Activated CD8-positive, alpha-beta memory T cell treated with anti-CD3 and anti-CD28 coated beads, Interleukin-2, amount 50 U/mL, for 4 hours (primary cell): ENCODE results near the gene KLF7.
A peak's percentile ranks its signal among the peaks of the same experiment; 100 is the strongest.

ENCODE experiments used
- DNase-seq: peaks from one replicate; pipeline ENCODE4 v3.0.0-alpha.2; 2020

The KLF7 gene

GRCh38 chr2:207088839-207089238 lies 76.9 kb downstream of the KLF7 start:
- no peak for DNase-seq

- no peak for DNase-seq
Observed at GRCh38 chr2:207088276-207088675, 77.5 kb downstream of the KLF7 start.

- DNase-seq = no peak
Observed at GRCh38 chr2:207087046-207087902, 78.5 kb downstream of the KLF7 start.

GRCh38 chr2:207086136-207086535 lies 79.6 kb downstream of the KLF7 start:
- DNase-seq = no peak

- DNase-seq = no peak
Observed at GRCh38 chr2:207085110-207085509, 80.6 kb downstream of the KLF7 start.

GRCh38 chr2:207083361-207084110 lies 82.2 kb downstream of the KLF7 start:
- DNase-seq = no peak

- DNase-seq = no peak
Observed at GRCh38 chr2:207082619-207083018, 83.1 kb downstream of the KLF7 start.

- no peak for DNase-seq
Observed at GRCh38 chr2:207078186-207078798, 87.5 kb downstream of the KLF7 start.

- DNase-seq = no peak
Observed at GRCh38 chr2:207077266-207077665, 88.5 kb downstream of the KLF7 start.

GRCh38 chr2:207075456-207075855 lies 90.3 kb downstream of the KLF7 start:
- DNase-seq = no peak

GRCh38 chr2:207073801-207074678 lies 91.7 kb downstream of the KLF7 start:
- peak; percentile 20 for DNase-seq

GRCh38 chr2:207073412-207073800 lies 92.3 kb downstream of the KLF7 start:
- DNase-seq = no peak

- DNase-seq = no peak
Observed at GRCh38 chr2:207072571-207072970, 93.2 kb downstream of the KLF7 start.

GRCh38 chr2:207071820-207072219 lies 93.9 kb downstream of the KLF7 start:
- DNase-seq = no peak

- DNase-seq = no peak
Observed at GRCh38 chr2:207067473-207067872, 98.3 kb downstream of the KLF7 start.

- no peak for DNase-seq
Observed at GRCh38 chr2:207066791-207067460, 98.8 kb downstream of the KLF7 start.

GRCh38 chr2:207066166-207066565 lies 99.6 kb downstream of the KLF7 start:
- DNase-seq = no peak

GRCh38 chr2:207064128-207064690 lies 101.5 kb downstream of the KLF7 start:
- no peak for DNase-seq

- no peak for DNase-seq
Observed at GRCh38 chr2:207061181-207061580, 104.6 kb downstream of the KLF7 start.

GRCh38 chr2:207055257-207055656 lies 110.5 kb downstream of the KLF7 start:
- DNase-seq = no peak

GRCh38 chr2:207054521-207054920 lies 111.2 kb downstream of the KLF7 start:
- DNase-seq = no peak
